Bronchial epithelial cell (primary cell): ENCODE results near the gene SDC1. TPM values are rescaled to one million over a fixed set of nuclear protein-coding genes. Genes with fewer than 3 reads are reported as not detected.
"Not testable (repeated sequence)": the region's sequence is repeated elsewhere in the genome, so short reads cannot be mapped to it uniquely, and the experiment has no call there.

Source experiments
- DNase-seq: peaks from one replicate; pipeline ENCODE4 v3.0.0-alpha.2; 2010; ENCODE audit warnings: low read depth
- FAIRE-seq: peaks from 2 replicates; lab custom pipeline; 2011; peaks lifted over from hg19 to GRCh38; lab: Jason Lieb, UNC
- H3K27me3 ChIP-seq: 2 replicates; pipeline ENCODE4 v1.5.1; 2011; ENCODE audit warnings: low read length; ENCODE audit not compliant: control insufficient read depth, insufficient read depth
- H3K36me3 ChIP-seq: 2 replicates; pipeline ENCODE4 v1.5.1; 2011; ENCODE audit warnings: low read length; ENCODE audit not compliant: control insufficient read depth, insufficient read depth
- H3K4me3 ChIP-seq: 2 replicates; pipeline ENCODE4 v1.5.1; 2011; ENCODE audit warnings: mild to moderate bottlenecking, low read depth, low read length, control low read depth
- total RNA-seq: library from RNA; depleted of rRNA; stranded (reverse); fragments of >200 nt; gene quantifications from 2 replicates; pipeline ENCODE4 v1.2.1, GENCODE V29; 2014
- TF ChIP-seq, protein P1 (sequence below): IDR thresholded peaks from 2 replicates; pipeline ENCODE4 v1.5.1; 2011; ENCODE audit warnings: mild to moderate bottlenecking, moderate library complexity, low read length, control low read depth, inconsistent platforms; ENCODE audit not compliant: insufficient read depth, severe bottlenecking

SDC1 gene, protein sequence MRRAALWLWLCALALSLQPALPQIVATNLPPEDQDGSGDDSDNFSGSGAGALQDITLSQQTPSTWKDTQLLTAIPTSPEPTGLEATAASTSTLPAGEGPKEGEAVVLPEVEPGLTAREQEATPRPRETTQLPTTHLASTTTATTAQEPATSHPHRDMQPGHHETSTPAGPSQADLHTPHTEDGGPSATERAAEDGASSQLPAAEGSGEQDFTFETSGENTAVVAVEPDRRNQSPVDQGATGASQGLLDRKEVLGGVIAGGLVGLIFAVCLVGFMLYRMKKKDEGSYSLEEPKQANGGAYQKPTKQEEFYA
- 1,084 and 1,308 TPM in 2 replicates for total RNA-seq

DNA sequence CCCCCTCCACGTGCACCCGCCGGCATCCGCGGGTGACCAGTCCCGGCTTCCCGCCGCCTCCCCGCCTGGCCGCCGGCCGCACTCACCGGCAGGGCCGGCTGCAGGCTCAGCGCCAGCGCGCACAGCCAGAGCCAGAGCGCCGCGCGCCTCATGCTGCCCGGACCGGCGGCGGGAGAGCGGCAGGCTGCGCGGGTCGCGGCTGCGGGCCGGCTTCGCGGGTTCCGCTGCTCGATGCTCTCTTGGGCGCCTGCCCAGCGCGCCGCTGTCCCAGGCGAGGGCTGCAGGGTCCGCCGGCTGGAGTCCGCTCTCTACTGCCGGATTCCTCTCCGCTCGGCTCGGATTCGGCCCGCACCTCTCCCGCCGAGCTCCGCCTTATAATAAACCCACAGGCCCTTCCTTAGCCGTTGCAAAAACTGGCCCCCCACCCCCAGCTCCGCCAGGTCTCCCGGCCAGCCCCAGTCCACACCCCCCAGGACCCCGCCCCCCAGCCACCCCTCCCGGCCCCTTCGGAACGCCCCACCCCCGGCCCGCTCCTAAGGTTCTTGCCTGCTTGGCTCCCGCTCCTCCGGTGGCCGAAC lies at the start of gene SDC1:
TSS of gene SDC1 (minus strand) at position 415 of the 578 bp plus-strand sequence. CDS start at position 152, 263 bp downstream.
- Histone ChIP-seq H3K4me3 (peak within 1 kb of the TSS; percentile 81), H3K36me3 (peaks cover 16% of the 10 kb centered on the region), H3K27me3 (no peaks in the 10 kb centered on the region)
- FAIRE-seq (no peak), DNase-seq (peak; percentile 53)
- TF ChIP-seq, protein P1, sequence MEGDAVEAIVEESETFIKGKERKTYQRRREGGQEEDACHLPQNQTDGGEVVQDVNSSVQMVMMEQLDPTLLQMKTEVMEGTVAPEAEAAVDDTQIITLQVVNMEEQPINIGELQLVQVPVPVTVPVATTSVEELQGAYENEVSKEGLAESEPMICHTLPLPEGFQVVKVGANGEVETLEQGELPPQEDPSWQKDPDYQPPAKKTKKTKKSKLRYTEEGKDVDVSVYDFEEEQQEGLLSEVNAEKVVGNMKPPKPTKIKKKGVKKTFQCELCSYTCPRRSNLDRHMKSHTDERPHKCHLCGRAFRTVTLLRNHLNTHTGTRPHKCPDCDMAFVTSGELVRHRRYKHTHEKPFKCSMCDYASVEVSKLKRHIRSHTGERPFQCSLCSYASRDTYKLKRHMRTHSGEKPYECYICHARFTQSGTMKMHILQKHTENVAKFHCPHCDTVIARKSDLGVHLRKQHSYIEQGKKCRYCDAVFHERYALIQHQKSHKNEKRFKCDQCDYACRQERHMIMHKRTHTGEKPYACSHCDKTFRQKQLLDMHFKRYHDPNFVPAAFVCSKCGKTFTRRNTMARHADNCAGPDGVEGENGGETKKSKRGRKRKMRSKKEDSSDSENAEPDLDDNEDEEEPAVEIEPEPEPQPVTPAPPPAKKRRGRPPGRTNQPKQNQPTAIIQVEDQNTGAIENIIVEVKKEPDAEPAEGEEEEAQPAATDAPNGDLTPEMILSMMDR: no peak

DNA sequence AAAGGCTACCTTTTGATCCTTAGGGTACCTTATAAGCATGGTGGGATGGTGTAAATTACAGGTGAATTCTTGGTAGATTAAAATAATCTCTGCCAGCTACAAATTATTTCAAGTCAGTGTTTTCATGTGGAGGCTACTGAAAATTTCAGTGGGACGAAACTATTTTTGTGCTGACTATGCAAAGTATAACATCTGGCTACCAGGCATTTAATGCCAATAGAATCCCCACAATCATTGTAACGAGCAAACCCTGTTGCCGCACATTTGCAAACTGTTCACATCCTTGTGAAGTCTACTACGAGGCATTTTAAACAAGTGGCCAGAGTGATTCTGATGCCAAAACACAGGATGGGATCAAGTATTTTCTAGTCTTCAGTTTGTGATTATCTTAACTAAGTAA lies 48.1 kb upstream of the SDC1 start:
- FAIRE-seq (no peak), DNase-seq (no peak)
- H3K27me3 ChIP-seq: no peaks in the 10 kb centered on the region
- no peak overlapping the region for H3K4me3 ChIP-seq
- H3K36me3 ChIP-seq: no peaks in the 10 kb centered on the region
- TF ChIP-seq, protein P1: no peak

DNA sequence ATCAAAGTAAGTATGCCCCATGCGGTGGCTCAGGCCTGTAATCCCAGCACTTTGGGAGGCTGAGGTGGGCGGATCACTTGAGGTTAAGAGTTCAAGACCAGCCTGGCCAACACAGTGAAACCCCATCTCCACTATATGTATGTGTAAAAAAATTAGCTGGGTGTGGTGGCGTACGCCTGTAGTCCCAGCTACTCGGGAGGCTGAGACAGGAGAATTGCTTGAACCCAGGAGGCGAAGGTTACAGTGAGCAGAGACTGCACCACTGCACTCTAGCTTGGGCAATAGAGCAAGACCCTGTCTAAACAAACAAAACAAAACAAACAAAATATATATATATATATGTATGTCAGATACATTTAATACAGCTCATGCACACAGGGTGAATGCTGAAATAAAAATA lies 43.4 kb upstream of the SDC1 start:
- not testable (repeated sequence) for FAIRE-seq, H3K36me3 ChIP-seq, H3K4me3 ChIP-seq, H3K27me3 ChIP-seq, DNase-seq

DNA sequence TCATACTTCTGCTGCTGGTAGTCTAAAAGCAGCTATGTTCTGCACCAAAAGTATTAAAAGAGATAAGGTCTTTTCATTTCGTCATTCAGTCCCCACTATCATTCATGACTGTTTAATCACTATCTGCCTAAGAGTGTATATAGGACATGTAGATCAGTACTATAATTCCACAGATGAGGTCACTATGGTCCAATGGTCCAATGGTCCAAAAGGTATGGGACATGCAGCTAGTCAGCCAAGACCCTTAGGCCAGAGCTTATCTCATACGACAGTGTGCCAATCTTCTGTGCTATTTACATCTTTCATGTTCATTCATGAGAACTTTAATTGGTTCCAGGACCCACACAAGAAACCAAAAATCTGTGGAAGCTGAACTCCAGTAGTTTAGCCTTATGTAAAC lies 42.6 kb upstream of the SDC1 start:
- no peak overlapping the region for H3K4me3 ChIP-seq
- no peak for DNase-seq
- H3K27me3 ChIP-seq: no peaks in the 10 kb centered on the region
- no peak for FAIRE-seq
- peaks cover 2% of the 10 kb centered on the region for H3K36me3 ChIP-seq
- TF ChIP-seq, protein P1: no peak

DNA sequence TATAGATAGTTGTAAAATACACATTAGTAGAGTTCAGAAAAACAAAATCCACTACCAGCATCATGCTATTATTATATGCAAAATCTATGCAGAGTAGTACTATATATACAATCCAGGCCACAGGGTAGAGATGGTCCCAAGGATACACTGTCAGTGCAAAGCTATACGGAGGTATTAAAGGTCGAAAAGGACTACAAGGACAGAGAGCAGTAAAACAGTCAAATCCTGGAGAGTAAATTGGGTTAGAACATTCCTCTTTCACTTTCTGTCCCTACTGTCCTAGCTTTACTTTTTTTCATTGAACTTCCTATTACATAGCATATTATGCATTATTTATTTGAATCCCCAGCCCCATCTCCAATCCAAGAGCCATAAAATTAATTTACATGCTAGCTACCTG lies 39.7 kb upstream of the SDC1 start:
- DNase-seq: no peak
- TF ChIP-seq, protein P1: no peak
- Histone ChIP-seq H3K4me3 (no peak overlapping the region), H3K27me3 (no peaks in the 10 kb centered on the region), H3K36me3 (peaks cover 3% of the 10 kb centered on the region)
- no peak for FAIRE-seq

DNA sequence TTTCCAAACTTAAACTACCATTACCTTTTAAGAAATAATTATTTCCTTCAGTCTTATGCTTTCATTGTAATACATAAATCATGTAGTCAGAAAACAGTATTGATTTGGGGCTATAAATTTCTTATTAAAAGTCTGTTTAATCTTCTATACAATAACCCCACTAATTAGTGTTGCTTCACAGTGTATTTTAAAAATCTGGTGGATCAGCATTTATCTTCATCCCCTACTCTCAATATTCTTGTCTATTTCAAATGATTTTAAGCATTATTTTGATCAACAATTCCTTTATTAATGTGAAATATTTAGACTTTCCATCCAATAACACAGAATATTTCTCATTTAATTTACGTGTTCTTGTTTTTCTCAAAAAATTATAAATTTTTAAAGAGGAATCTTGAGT lies 32.5 kb upstream of the SDC1 start:
- FAIRE-seq (no peak), DNase-seq (no peak)
- TF ChIP-seq, protein P1: no peak
- Histone ChIP-seq H3K27me3 (no peaks in the 10 kb centered on the region), H3K36me3 (peaks cover 10% of the 10 kb centered on the region), H3K4me3 (no peak overlapping the region)
